ENCODE measurements around the gene NME7.

NME7 gene

GRCh38 chr1:169250795-169251194, 116.8 kb downstream of the NME7 start:
- Histone ChIP-seq H3K27ac (no peak overlapping the region), H3K27me3 (no peaks in the 10 kb centered on the region), H3K4me1 (no peaks in the 10 kb centered on the region), H3K4me2 (no peak overlapping the region), H3K9ac (no peak overlapping the region), H3K9me3 (no peaks in the 10 kb centered on the region), H4K20me1 (no peaks in the 10 kb centered on the region), H3K36me3 (no peaks in the 10 kb centered on the region), H3K4me3 (no peak overlapping the region)
- TF ChIP-seq Cebpa-rat (IDR thresholded peaks at IDR 0.05) = no peak

GRCh38 chr1:169250022-169250421, 117.6 kb downstream of the NME7 start:
- H3K9me3 ChIP-seq = no peaks in the 10 kb centered on the region
- H3K4me1 ChIP-seq = no peaks in the 10 kb centered on the region
- H3K36me3 ChIP-seq = no peaks in the 10 kb centered on the region
- no peaks in the 10 kb centered on the region for H3K27me3 ChIP-seq
- H3K9ac ChIP-seq = no peak overlapping the region
- H4K20me1 ChIP-seq = no peaks in the 10 kb centered on the region
- no peak overlapping the region for H3K4me3 ChIP-seq
- no peak overlapping the region for H3K27ac ChIP-seq
- no peak for TF ChIP-seq Cebpa-rat (IDR thresholded peaks at IDR 0.05)
- H3K4me2 ChIP-seq = no peak overlapping the region

- H3K36me3 ChIP-seq = no peaks in the 10 kb centered on the region
- H3K4me1 ChIP-seq = no peaks in the 10 kb centered on the region
- no peak overlapping the region for H3K4me2 ChIP-seq
- TF ChIP-seq Cebpa-rat (IDR thresholded peaks at IDR 0.05) = no peak
- no peaks in the 10 kb centered on the region for H4K20me1 ChIP-seq
- no peaks in the 10 kb centered on the region for H3K9me3 ChIP-seq
- no peak overlapping the region for H3K9ac ChIP-seq
- no peaks in the 10 kb centered on the region for H3K27me3 ChIP-seq
- no peak overlapping the region for H3K4me3 ChIP-seq
- H3K27ac ChIP-seq = no peak overlapping the region
These were observed 118.0 kb downstream of the NME7 start for GRCh38 chr1:169249611-169250010.

- no peak overlapping the region for H3K4me3 ChIP-seq
- H3K9ac ChIP-seq = no peak overlapping the region
- no peaks in the 10 kb centered on the region for H3K9me3 ChIP-seq
- no peaks in the 10 kb centered on the region for H3K36me3 ChIP-seq
- TF ChIP-seq Cebpa-rat (IDR thresholded peaks at IDR 0.05) = no peak
- no peaks in the 10 kb centered on the region for H4K20me1 ChIP-seq
- H3K27ac ChIP-seq = no peak overlapping the region
- no peaks in the 10 kb centered on the region for H3K27me3 ChIP-seq
- no peak overlapping the region for H3K4me2 ChIP-seq
- H3K4me1 ChIP-seq = no peaks in the 10 kb centered on the region
These were observed 121.9 kb downstream of the NME7 start for GRCh38 chr1:169245706-169246105.

DNA sequence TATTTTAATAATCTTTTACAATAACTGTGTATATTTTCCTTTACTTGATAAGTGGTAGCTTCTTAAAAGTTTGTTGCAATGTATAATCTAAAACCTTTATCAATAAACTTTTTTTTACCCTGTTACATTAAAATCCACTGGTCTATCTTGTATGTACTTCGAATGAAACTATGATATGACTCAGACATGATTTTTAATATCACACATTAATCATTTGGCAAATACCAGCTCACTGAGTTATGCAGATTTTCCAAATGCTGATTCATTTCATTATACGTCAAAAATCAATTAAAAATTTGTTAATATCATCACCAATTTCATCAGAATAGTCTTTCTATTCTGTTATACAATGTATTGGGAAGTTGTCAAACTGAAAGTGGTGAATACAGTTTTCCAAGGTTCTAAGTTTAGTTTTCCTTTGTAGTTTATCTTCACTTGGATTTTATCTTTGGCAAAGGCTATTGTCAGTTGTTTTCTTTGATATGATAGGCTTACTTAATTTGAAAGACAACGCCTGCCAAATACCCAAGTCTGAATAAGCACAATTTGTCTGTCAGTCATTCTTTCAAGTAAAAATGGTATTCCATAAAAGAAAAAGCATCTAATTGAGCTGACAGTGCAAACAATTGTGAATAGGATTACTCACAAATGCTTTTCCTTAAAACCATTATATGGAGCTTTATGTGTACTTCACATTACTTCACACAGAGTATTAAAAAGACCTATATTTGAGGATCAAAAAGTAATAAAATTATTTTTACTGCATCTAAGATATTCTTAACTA, 127.0 kb downstream of the NME7 start:
- H3K4me2 ChIP-seq = no peak overlapping the region
- no peaks in the 10 kb centered on the region for H3K4me1 ChIP-seq
- no peak overlapping the region for H3K4me3 ChIP-seq
- TF ChIP-seq Cebpa-rat (IDR thresholded peaks at IDR 0.05) = no peak
- H3K27me3 ChIP-seq = no peaks in the 10 kb centered on the region
- H3K27ac ChIP-seq = no peak overlapping the region
- no peaks in the 10 kb centered on the region for H3K36me3 ChIP-seq
- no peaks in the 10 kb centered on the region for H3K9me3 ChIP-seq
- no peak overlapping the region for H3K9ac ChIP-seq
- no peaks in the 10 kb centered on the region for H4K20me1 ChIP-seq

DNA sequence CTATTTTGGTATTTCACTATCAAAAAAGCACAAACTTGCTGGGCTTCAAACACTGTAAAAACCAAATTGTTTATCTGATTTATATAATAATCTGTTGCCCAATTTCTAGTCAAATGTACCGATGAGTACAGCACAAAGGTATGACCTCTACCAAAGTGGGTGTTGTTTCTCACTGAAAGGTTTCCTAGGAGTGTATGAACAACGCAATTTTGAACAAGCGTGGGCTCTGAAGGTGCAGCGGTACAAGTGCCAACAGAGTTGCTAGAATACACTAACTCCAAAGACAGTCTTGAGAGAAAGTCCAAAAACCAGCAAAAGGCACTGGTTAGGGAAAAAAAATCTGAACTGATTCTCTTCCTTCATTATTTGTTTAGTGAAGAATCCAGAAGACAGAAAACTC, 130.7 kb downstream of the NME7 start:
- H3K36me3 ChIP-seq = no peaks in the 10 kb centered on the region
- no peaks in the 10 kb centered on the region for H3K9me3 ChIP-seq
- H3K4me3 ChIP-seq = no peak overlapping the region
- no peak overlapping the region for H3K4me2 ChIP-seq
- H4K20me1 ChIP-seq = no peaks in the 10 kb centered on the region
- TF ChIP-seq Cebpa-rat (IDR thresholded peaks at IDR 0.05) = no peak
- H3K27me3 ChIP-seq = no peaks in the 10 kb centered on the region
- no peak overlapping the region for H3K27ac ChIP-seq
- H3K4me1 ChIP-seq = no peaks in the 10 kb centered on the region
- no peak overlapping the region for H3K9ac ChIP-seq

- no peak overlapping the region for H3K4me3 ChIP-seq
- no peaks in the 10 kb centered on the region for H4K20me1 ChIP-seq
- no peaks in the 10 kb centered on the region for H3K9me3 ChIP-seq
- TF ChIP-seq Cebpa-rat (IDR thresholded peaks at IDR 0.05) = no peak
- H3K36me3 ChIP-seq = no peaks in the 10 kb centered on the region
- H3K9ac ChIP-seq = no peak overlapping the region
- no peak overlapping the region for H3K27ac ChIP-seq
- no peaks in the 10 kb centered on the region for H3K27me3 ChIP-seq
- H3K4me2 ChIP-seq = no peak overlapping the region
- no peaks in the 10 kb centered on the region for H3K4me1 ChIP-seq
These were observed 131.5 kb downstream of the NME7 start for GRCh38 chr1:169236143-169236542.

GRCh38 chr1:169235568-169235967, 132.0 kb downstream of the NME7 start:
- Histone ChIP-seq H3K9me3 (no peaks in the 10 kb centered on the region), H3K4me1 (no peaks in the 10 kb centered on the region), H3K27ac (no peak overlapping the region), H4K20me1 (no peaks in the 10 kb centered on the region), H3K4me3 (no peak overlapping the region), H3K9ac (no peak overlapping the region), H3K36me3 (no peaks in the 10 kb centered on the region), H3K27me3 (no peaks in the 10 kb centered on the region), H3K4me2 (no peak overlapping the region)
- no peak for TF ChIP-seq Cebpa-rat (IDR thresholded peaks at IDR 0.05)

DNA sequence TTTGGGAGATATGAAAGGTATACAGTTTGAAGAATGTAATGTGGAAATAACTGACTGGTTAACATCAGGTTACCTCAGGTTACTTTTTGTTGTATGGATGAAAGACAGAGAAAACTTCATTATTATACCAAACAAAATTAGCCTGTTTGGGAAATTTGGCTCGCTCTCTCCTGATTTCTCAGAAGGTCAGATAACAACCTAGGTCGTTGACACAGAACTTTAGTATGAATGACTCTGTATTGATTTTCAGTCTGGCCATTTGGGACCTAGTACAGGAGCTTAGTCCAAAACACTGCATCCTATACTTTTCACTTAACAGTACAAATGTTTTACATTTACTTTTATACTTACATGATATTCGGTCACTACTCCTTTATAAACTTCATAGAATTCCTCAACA, 132.8 kb downstream of the NME7 start:
- H3K4me2 ChIP-seq = no peak overlapping the region
- no peaks in the 10 kb centered on the region for H4K20me1 ChIP-seq
- H3K27ac ChIP-seq = no peak overlapping the region
- no peaks in the 10 kb centered on the region for H3K9me3 ChIP-seq
- H3K4me1 ChIP-seq = no peaks in the 10 kb centered on the region
- H3K4me3 ChIP-seq = no peak overlapping the region
- no peaks in the 10 kb centered on the region for H3K36me3 ChIP-seq
- no peak for TF ChIP-seq Cebpa-rat (IDR thresholded peaks at IDR 0.05)
- no peak overlapping the region for H3K9ac ChIP-seq
- H3K27me3 ChIP-seq = no peaks in the 10 kb centered on the region

GRCh38 chr1:169217636-169218035, 150.0 kb downstream of the NME7 start:
- H3K27ac ChIP-seq = no peak overlapping the region
- no peaks in the 10 kb centered on the region for H3K27me3 ChIP-seq
- TF ChIP-seq Cebpa-rat (IDR thresholded peaks at IDR 0.05) = no peak
- no peaks in the 10 kb centered on the region for H4K20me1 ChIP-seq
- peaks cover 8% of the 10 kb centered on the region for H3K36me3 ChIP-seq
- no peaks in the 10 kb centered on the region for H3K9me3 ChIP-seq
- H3K4me1 ChIP-seq = no peaks in the 10 kb centered on the region
- no peak overlapping the region for H3K4me2 ChIP-seq
- H3K9ac ChIP-seq = no peak overlapping the region
- no peak overlapping the region for H3K4me3 ChIP-seq

- H3K27me3 ChIP-seq = no peaks in the 10 kb centered on the region
- H3K36me3 ChIP-seq = peaks cover 8% of the 10 kb centered on the region
- no peaks in the 10 kb centered on the region for H4K20me1 ChIP-seq
- H3K9me3 ChIP-seq = no peaks in the 10 kb centered on the region
- H3K27ac ChIP-seq = no peak overlapping the region
- no peak overlapping the region for H3K4me3 ChIP-seq
- H3K9ac ChIP-seq = no peak overlapping the region
- no peak overlapping the region for H3K4me2 ChIP-seq
- TF ChIP-seq Cebpa-rat (IDR thresholded peaks at IDR 0.05) = no peak
- no peaks in the 10 kb centered on the region for H3K4me1 ChIP-seq
These were observed 153.0 kb downstream of the NME7 start for GRCh38 chr1:169214598-169214997.

All from BLaER1 (cell line).